Panc1 (cell line): ENCODE measurements around the gene NEK2. TPM values are rescaled to one million over a fixed set of nuclear protein-coding genes. Genes with fewer than 3 reads are reported as not detected.

Experiments used
- ATAC-seq: fragments of 200-7000 bp; cut with Tn5 transposase; 2 replicates; pipeline ENCODE4 v1.9.1; 2020; ENCODE audit warnings: mild to moderate bottlenecking, moderate library complexity
- BruUV-seq: library from RNA; stranded (reverse); fragments of 400-500 nt; replicated peaks from 2 replicates; lab custom pipeline; 2021; lab: Mats Ljungman, UMichigan
- CTCF ChIA-PET: fragments of 300-600 bp; sonication (Branson Sonifier 250); formaldehyde crosslinking; loops from one replicate; lab custom pipeline; 2022; ENCODE audit warnings: antibody characterized with exemption; lab: Charles Lee
- POLR2A ChIA-PET: fragments of 300-600 bp; sonication (Branson Sonifier 250); formaldehyde crosslinking; loops from one replicate; lab custom pipeline; 2022; ENCODE audit warnings: antibody characterized with exemption; lab: Charles Lee
- DNase-seq: peaks from one replicate; pipeline ENCODE4 v3.0.0-alpha.2; 2010; ENCODE audit warnings: low read depth, low spot score
- H3K27ac ChIP-seq: 2 replicates; pipeline ENCODE4 v1.5.1; 2011; ENCODE audit warnings: mild to moderate bottlenecking, low read length, inconsistent platforms
- H3K27me3 ChIP-seq: fragments of 200-500 bp; sonication (Bioruptor generic); 2 replicates; pipeline ENCODE4 v1.6.0; 2014; ENCODE audit warnings: low read length, inconsistent platforms; ENCODE audit not compliant: control insufficient read depth, insufficient read depth
- H3K36me3 ChIP-seq: fragments of 200-500 bp; sonication (Bioruptor generic); 2 replicates; pipeline ENCODE4 v1.5.1; 2014; ENCODE audit warnings: inconsistent platforms, mild to moderate bottlenecking, low read length, moderate library complexity; ENCODE audit not compliant: control insufficient read depth, insufficient read depth
- H3K4me1 ChIP-seq: 2 replicates; pipeline ENCODE4 v1.5.1; 2011; ENCODE audit warnings: inconsistent platforms, mild to moderate bottlenecking, low read length, moderate library complexity; ENCODE audit not compliant: control insufficient read depth, insufficient read depth
- H3K4me3 ChIP-seq, 2 experiments: 2 replicates each; pipeline ENCODE4 v1.5.1; 2011 to 2012; ENCODE audit warnings: low read depth in 2 of 2, low read length in 2 of 2, mild to moderate bottlenecking in 2 of 2, inconsistent platforms in 1 of 2, moderate library complexity in 1 of 2
- H3K9me3 ChIP-seq: fragments of 200-500 bp; sonication (Bioruptor generic); 2 replicates; pipeline ENCODE4 v1.5.1; 2014; ENCODE audit warnings: low read depth, mild to moderate bottlenecking, inconsistent platforms, low read length, moderate library complexity; ENCODE audit not compliant: control insufficient read depth, insufficient read depth
- POLR2AphosphoS5 ChIP-seq: IDR thresholded peaks from 2 replicates; pipeline ENCODE4 v1.6.1; 2012; ENCODE audit warnings: mild to moderate bottlenecking, low read depth, low read length, moderate library complexity
- SIN3A ChIP-seq: IDR thresholded peaks from 2 replicates; pipeline ENCODE4 v1.6.1; 2012; ENCODE audit warnings: low read depth, mild to moderate bottlenecking, low read length, moderate library complexity, borderline replicate concordance; ENCODE audit not compliant: insufficient read depth
- TCF7L2 ChIP-seq: IDR thresholded peaks from 2 replicates; pipeline ENCODE4 v1.6.1; 2011; ENCODE audit warnings: mild to moderate bottlenecking, low read depth, low read length, inconsistent platforms
- in situ Hi-C: cut with HindIII; loops from 2 replicates; pipeline ENCODE4 v1.10.0; 2016; ENCODE audit warnings: low sequenced_read_pairs, low pct_unique_long_range_greater_than_20kb
- intact Hi-C: fragments of 100-400 bp; cut with micrococcal nuclease; formaldehyde crosslinking; loops from one replicate; pipeline ENCODE4 v1.10.0; 2022; ENCODE audit not compliant: unreplicated experiment
- total RNA-seq: library from RNA; stranded (reverse); gene quantifications from one replicate; pipeline ENCODE4 v1.2.1, GENCODE V29; 2021; ENCODE audit not compliant: unreplicated experiment
- TF ChIP-seq, protein P1 (sequence below), 2 experiments: IDR thresholded peaks; 2 replicates each; pipeline ENCODE4 v1.6.1; 2011 to 2012; ENCODE audit warnings: low read depth in 2 of 2, control low read depth in 1 of 2, low read length in 1 of 2, mild to moderate bottlenecking in 1 of 2, moderate library complexity in 1 of 2; ENCODE audit not compliant: insufficient read depth in 1 of 2
- TF ChIP-seq, protein P2 (sequence below): fragments of 450-650 bp; IDR thresholded peaks from 2 replicates; pipeline ENCODE4 v1.5.1; 2017; ENCODE audit warnings: mild to moderate bottlenecking

The NEK2 gene
- total RNA-seq, 1 experiment from 2014 or later: 34.4 TPM

DNA sequence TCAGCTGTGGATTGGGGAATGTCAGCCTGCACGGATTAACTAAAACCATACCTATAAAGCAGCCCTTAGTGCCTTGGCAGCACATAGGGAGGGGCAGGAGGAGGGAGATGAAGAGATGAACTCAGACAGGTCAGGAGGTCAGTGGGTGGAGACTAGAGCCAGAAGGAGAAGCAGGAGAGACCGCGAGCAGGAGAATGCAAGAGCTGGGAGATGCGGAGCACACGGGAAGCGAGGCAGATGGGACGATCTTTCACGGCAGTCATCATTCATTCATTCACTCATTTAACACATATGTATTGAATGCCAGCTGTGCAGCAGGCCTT is 41.9 kb downstream of the NEK2 start:
- in situ Hi-C loops: no loop called here
- Histone ChIP-seq H3K27ac (peak overlapping the region; percentile 54; the same call in 1 of the 2 replicates), H3K4me1 (peaks cover 18% of the 10 kb centered on the region), H3K4me3 (no peak overlapping the region), H3K9me3 (no peaks in the 10 kb centered on the region), H3K36me3 (no peaks in the 10 kb centered on the region), H3K27me3 (no peaks in the 10 kb centered on the region)
- ChIA-PET CTCF (no interaction called here), POLR2A (no interaction called here)
- ATAC-seq (no peak), DNase-seq (no peak)
- no peak for TF ChIP-seq POLR2AphosphoS5
- no peak for TF ChIP-seq TCF7L2
- TF ChIP-seq, protein P1, sequence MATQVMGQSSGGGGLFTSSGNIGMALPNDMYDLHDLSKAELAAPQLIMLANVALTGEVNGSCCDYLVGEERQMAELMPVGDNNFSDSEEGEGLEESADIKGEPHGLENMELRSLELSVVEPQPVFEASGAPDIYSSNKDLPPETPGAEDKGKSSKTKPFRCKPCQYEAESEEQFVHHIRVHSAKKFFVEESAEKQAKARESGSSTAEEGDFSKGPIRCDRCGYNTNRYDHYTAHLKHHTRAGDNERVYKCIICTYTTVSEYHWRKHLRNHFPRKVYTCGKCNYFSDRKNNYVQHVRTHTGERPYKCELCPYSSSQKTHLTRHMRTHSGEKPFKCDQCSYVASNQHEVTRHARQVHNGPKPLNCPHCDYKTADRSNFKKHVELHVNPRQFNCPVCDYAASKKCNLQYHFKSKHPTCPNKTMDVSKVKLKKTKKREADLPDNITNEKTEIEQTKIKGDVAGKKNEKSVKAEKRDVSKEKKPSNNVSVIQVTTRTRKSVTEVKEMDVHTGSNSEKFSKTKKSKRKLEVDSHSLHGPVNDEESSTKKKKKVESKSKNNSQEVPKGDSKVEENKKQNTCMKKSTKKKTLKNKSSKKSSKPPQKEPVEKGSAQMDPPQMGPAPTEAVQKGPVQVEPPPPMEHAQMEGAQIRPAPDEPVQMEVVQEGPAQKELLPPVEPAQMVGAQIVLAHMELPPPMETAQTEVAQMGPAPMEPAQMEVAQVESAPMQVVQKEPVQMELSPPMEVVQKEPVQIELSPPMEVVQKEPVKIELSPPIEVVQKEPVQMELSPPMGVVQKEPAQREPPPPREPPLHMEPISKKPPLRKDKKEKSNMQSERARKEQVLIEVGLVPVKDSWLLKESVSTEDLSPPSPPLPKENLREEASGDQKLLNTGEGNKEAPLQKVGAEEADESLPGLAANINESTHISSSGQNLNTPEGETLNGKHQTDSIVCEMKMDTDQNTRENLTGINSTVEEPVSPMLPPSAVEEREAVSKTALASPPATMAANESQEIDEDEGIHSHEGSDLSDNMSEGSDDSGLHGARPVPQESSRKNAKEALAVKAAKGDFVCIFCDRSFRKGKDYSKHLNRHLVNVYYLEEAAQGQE (IDR thresholded peaks at IDR 0.05; ENCODE audit: insufficient read depth in 1 of 2, low read depth in 2 of 2, low read length in 1 of 2): no peak
- no peak for TF ChIP-seq SIN3A
- TF ChIP-seq, protein P2, sequence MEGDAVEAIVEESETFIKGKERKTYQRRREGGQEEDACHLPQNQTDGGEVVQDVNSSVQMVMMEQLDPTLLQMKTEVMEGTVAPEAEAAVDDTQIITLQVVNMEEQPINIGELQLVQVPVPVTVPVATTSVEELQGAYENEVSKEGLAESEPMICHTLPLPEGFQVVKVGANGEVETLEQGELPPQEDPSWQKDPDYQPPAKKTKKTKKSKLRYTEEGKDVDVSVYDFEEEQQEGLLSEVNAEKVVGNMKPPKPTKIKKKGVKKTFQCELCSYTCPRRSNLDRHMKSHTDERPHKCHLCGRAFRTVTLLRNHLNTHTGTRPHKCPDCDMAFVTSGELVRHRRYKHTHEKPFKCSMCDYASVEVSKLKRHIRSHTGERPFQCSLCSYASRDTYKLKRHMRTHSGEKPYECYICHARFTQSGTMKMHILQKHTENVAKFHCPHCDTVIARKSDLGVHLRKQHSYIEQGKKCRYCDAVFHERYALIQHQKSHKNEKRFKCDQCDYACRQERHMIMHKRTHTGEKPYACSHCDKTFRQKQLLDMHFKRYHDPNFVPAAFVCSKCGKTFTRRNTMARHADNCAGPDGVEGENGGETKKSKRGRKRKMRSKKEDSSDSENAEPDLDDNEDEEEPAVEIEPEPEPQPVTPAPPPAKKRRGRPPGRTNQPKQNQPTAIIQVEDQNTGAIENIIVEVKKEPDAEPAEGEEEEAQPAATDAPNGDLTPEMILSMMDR: no peak
- intact Hi-C loops: no loop called here
- BruUV-seq: no TSS peak

DNA sequence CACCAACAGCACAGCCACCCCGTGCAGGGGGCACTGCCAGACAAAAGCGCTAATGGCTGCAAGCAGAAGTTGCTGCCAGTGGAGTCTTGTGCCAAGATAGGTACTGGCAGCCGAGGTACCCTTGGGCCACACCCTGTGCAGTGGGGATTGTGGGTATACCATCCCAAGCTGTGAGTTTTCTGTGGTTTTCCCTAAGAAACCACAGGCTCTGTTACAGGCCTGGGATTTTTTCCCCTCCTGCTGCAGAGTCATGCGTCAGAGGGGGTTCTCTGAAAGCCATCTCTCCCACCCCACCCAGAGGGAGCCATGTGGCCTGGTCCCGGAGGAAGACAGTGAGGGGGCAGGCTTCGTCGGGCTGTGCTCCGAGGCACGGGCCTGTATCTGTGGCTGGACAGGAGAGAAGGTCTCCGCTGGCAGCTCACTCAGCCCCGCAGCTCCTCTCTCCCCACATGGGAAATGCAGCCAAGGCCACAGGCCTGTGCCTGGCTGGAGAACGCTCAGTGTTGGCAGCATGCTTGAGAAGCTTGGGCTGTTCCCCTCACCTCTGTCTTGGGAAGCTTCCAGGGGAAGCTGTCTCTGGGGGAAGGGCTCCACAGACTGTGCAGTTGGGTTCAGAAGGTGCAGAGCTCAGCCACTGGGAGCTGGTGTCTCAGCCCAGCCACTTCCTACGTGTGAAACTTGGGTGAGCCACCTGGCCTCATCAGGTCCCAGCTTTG is 42.5 kb downstream of the NEK2 start:
- intact Hi-C loops (no loop called here), in situ Hi-C loops (no loop called here)
- peak overlapping the region; percentile 54 for H3K27ac ChIP-seq
- DNase-seq (no peak), ATAC-seq (peak; percentile 27)
- ChIA-PET CTCF (interaction anchor here (0.6 kb wide), 1 partner anchor 389 kb away, joined by 3 read pairs; no protein-coding TSS in a partner anchor), POLR2A (interaction anchor here (1.3 kb wide), 1 partner anchor 10 kb away, joined by 3 read pairs; no protein-coding TSS in a partner anchor)
- TF ChIP-seq TCF7L2 (no peak), SIN3A (no peak), POLR2AphosphoS5 (no peak)
- TF ChIP-seq, protein P2: no peak
- TF ChIP-seq, protein P1 (IDR thresholded peaks at IDR 0.05; ENCODE audit: insufficient read depth in 1 of 2, low read depth in 2 of 2, low read length in 1 of 2): no peak
- H3K36me3 ChIP-seq: no peaks in the 10 kb centered on the region
- no peak overlapping the region for H3K4me3 ChIP-seq
- no TSS peak for BruUV-seq
- H3K4me1 ChIP-seq: peaks cover 18% of the 10 kb centered on the region; the same call in 1 of the 2 replicates
- H3K9me3 ChIP-seq: no peaks in the 10 kb centered on the region
- no peaks in the 10 kb centered on the region for H3K27me3 ChIP-seq
